ENCODE results near the gene SLFN14.
"Not testable (repeated sequence)": the region's sequence is repeated elsewhere in the genome, so short reads cannot be mapped to it uniquely, and the experiment has no call there.

Gene SLFN14

GRCh38 chr17:35560703-35561102, at the start of gene SLFN14:
SLFN14 (minus strand) TSS chr17:35560819; CDS start chr17:35558062, 2,757 bp downstream.
- DNase-seq (ENCODE audit: low read depth in 2 of 2) = no peak

- no peak for DNase-seq (ENCODE audit: low read depth in 2 of 2)
These were observed 49.2 kb upstream of the SLFN14 start for GRCh38 chr17:35609831-35610230.

DNA sequence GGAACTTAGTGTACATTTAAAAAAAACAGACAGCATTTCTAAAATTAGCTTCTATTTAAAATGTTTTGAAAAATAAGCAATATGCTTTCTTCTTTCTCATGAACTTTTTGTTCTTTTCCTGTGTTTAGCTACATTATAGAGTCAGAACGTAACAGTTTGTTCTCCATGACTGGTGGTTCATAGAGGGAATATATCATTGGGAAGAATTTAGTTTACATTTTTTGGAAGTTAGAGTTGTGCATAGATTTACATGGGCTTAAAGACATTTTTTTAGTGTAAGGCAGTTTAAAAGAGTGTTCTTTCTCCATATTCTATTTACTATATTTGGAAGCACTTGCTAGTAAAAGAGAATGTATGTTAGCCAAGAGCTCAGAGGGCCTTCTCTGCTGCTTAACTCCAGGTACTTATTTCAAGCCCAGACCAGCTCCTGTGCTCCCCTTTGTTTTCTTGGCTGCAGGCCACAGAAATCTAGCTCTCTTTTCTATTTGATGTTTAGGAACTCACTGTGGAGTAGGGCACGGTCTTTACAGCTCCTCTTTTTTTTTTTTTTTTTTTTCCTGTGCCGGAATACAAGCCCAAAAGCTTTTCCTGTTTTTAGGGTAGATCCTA, 46.7 kb upstream of the SLFN14 start:
- no peak for DNase-seq (ENCODE audit: low read depth in 2 of 2)

- no peak for DNase-seq (ENCODE audit: low read depth in 2 of 2)
These were observed 45.1 kb upstream of the SLFN14 start for GRCh38 chr17:35605678-35606077.

DNA sequence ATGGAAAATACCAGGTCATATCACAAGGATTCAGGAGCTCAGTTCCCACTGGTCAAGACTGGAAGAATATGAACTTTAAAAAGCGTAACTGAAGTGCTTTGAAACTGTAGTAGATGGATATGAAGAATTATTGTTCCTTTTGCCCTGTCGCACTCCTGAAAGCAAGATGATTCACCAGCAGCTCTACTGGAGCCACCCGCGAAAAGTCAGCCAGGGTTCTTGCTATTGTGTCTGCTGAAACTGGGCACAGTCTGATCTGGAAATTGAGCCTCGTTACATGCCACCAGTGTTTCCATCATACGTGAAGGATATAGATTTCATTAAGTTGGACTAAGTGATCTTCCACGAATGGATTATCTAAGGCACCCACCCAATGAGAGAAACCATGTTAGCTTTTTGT, 43.1 kb upstream of the SLFN14 start:
- no peak for DNase-seq (ENCODE audit: low read depth in 2 of 2)

GRCh38 chr17:35597604-35598003, 37.0 kb upstream of the SLFN14 start:
- DNase-seq (ENCODE audit: low read depth in 2 of 2) = no peak

DNA sequence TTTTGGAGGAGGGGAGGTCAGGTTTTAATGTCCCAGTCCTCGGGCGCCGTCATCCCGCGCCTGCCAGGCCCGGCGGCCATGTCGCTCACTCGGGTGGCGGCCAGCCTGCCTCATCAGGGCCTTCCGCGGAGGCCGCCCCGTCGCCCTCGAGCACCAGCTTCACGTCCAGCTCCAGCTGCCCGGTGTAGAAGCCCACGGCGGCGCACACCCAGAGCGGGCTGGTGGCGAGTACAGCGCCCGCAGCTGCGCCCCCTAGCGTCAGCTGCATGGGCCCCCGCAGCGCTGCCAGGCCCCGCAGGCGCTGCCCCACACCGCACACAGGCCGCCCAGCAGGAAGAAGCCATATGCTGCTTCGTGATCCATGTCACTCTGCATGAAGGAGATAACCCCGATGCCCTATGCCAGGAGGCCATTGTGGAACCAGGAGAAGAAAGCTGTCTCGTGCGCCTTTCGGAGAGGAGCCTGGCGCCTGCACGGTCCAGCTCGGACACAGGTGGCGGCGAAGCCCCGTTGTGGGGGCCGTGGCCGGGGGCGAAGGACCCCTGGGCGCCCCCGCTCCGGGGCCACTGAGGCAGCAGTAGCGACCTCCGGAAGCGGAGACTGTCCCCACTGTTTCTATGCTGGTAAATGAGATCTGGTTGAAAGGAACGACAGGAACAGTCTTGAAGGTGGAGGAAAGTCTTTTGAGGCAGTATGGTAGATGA, 36.1 kb upstream of the SLFN14 start:
- DNase-seq (ENCODE audit: low read depth in 2 of 2) = no peak

DNA sequence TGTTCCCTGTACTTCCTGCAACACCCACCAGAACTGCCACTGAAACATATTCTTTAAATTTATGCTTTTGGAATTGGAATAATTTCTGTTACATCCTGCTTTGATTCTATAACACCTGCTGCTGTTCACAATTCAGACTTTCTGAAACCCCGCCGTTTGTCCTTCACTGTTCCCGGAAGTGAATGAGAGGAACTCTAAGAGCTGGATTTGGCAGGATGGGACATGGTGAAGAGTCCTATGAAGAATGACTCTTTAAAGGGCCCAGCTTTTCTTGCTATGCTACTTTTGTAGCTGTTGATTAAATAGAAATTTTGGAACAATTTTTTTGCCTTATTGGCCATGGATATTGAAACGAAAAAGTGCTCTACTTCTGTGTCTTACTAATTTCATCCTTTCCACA, 35.5 kb upstream of the SLFN14 start:
- no peak for DNase-seq (ENCODE audit: low read depth in 2 of 2)

DNA sequence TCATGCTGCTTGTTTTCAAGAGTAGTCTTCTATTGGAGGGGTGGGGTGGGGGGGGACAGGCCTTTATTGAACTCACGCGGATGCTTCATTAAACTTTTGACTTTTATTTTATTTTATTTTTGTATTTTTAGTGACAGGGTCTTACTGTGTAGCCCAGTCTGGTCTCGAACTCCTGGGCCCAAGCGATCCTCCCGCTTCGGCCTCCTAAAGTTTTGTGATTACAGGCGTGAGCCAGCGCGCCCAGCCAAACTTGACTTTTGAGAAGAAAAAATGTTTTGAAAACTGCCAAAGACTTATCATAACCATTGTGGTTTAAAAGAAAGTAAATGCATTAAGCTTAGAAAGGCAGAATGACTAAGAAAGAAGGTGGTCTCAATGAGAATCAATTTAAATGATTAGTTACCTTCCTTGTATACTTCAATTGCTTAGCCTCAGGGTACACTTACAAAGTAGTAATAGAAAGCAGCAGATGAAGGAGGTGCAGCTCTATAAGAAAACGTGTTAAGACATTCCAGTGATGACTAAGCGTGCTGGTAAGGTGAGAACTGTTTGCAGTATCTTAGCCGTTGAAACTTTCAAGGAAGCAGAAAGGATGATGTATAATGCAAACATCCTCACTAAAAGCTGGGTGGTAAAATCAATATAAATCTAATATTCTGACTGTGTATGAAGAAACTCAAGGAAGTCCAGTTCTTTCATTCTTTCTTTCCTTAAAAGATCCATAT, 27.7 kb upstream of the SLFN14 start:
- no peak for DNase-seq (ENCODE audit: low read depth in 2 of 2)

GRCh38 chr17:35587074-35587961, 26.7 kb upstream of the SLFN14 start, which contains the start of gene AP2B1:
AP2B1 (plus strand) TSS chr17:35587322; CDS start chr17:35594031, 6,709 bp downstream.
- peak; percentile 93 to 94 for DNase-seq (ENCODE audit: low read depth in 2 of 2)

- no peak for DNase-seq (ENCODE audit: low read depth in 2 of 2)
These were observed 26.0 kb upstream of the SLFN14 start for GRCh38 chr17:35586569-35587073.

DNA sequence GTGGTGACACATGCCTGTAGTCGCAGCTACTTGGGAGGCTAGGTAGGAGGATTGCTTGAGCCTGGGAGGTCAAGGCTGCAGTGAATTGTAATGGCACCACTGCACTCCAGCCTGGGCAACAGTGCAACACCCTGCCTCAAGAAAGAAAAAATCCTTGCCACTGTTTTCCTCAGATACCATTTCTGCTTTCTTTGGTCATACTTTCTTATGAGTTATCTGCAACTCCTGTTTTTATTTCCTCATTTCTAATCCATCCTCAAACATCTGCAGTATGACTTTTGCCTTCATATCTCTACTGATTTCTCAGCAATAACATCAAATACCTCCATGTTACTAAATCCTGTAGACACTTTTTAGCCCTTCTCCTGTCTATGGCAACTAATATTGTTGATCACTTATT, 23.4 kb upstream of the SLFN14 start:
- no peak for DNase-seq (ENCODE audit: low read depth in 2 of 2)

DNA sequence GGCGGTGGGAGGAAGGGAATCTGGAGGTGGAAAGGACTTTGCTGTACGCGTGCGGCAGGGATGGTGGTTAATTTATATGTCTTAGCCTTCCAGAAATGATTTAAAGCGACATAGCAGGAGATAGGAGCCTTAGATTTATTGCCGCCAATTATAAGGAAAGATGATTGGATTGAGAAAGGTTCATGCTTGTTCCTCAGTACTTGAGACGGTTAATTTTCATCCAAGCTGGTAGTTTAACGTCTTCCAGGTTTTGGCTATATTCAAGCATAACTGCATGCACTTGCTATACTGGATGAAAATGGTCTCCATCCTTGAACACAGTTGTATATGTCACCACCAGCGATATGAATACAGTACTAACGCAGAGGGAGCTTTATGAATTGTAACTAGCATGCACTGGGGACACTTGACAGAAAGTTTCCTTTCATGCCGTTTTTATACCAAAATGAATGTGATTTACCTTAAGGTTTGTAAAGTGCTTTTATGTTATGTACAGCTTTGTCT, 18.4 kb upstream of the SLFN14 start:
- no peak for DNase-seq (ENCODE audit: low read depth in 2 of 2)

GRCh38 chr17:35578197-35578928, 17.7 kb upstream of the SLFN14 start, which contains the start of gene PEX12:
PEX12 (minus strand) TSS chr17:35578571; CDS start chr17:35578021, 550 bp downstream.
- peak; percentile 64 to 71 for DNase-seq (ENCODE audit: low read depth in 2 of 2)

DNA sequence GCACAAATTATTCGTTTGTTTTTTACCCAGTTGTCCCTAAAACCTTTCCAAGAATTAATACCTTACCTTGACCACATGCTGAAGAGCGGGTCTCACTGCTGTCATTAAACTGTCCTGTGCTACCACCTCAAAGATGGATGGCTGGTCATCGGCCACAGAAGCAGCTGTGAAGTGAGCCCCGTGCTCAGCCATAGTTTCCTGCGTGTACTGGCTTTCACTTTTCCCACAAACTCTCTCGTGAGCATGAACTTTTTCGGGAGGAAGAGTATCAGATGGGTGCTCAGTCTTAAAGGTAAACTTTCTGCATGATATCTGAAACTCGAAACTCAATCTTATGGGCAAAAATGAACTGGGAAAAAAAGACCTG, 17.2 kb upstream of the SLFN14 start:
- DNase-seq (ENCODE audit: low read depth in 2 of 2) = no peak

DNA sequence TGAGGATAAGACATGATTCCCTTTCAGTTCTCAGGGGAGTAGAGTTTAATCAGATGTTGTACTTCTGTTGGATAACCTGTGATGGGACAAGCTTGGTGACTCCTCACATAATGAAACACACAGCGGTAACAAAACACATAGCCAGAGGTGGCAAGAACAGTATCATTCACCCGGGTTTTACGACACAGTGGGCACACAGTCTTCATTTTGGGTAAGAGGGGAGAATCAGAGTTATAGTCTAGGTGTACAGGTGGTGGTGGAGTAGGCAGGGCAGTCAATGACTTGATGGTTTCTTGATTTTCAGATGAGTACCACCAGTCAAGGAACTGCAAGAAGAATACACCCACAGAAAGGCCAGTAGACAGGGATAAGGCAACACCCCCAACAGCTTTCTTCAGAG, 15.1 kb upstream of the SLFN14 start:
- DNase-seq (ENCODE audit: low read depth in 2 of 2) = no peak

GRCh38 chr17:35569405-35569804, 8.8 kb upstream of the SLFN14 start:
- no peak for DNase-seq (ENCODE audit: low read depth in 2 of 2)

GRCh38 chr17:35568561-35568960, 7.9 kb upstream of the SLFN14 start:
- no peak for DNase-seq (ENCODE audit: low read depth in 2 of 2)

GRCh38 chr17:35566968-35567367, 6.3 kb upstream of the SLFN14 start:
- DNase-seq (ENCODE audit: low read depth in 2 of 2) = no peak

DNA sequence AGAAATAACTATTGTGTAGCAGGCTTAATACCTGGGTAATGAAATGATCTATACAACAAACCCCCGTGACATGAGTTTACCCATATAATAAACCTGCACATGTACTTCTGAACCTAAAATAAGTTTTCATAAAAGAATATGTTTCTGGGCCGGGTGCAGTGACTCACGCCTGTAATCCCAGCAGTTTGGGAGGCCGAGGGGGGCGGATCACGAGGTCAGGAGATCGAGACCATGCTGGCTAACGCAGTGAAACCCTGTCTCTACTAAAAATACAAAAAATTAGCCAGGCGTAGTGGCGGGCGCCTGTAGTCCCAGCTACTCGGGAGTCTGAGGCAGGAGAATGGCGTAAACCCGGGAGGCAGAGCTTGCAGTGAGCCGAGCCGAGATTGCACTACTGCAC, 2.6 kb upstream of the SLFN14 start:
- not testable (repeated sequence) for DNase-seq (ENCODE audit: low read depth in 2 of 2)
